HEK293 (cell line): ENCODE data around the gene FBXW11.

Experiments
- CTCF ChIA-PET: fragments of 350-600 bp; formaldehyde crosslinking; extraction: SDS; loops from one replicate; lab custom pipeline; 2021; ENCODE audit warnings: antibody characterized with exemption; lab: Yijun Ruan, JAX
- POLR2A ChIA-PET: fragments of 300-600 bp; formaldehyde crosslinking; extraction: SDS; loops from one replicate; lab custom pipeline; 2020; ENCODE audit warnings: antibody characterized with exemption, inconsistent platforms; lab: Yijun Ruan, JAX
- H3K27ac ChIP-seq: fragments of 200-500 bp; sonication (Bioruptor generic); 2 replicates; pipeline ENCODE4 v1.5.1; 2014; ENCODE audit warnings: low read depth, low read length, control low read depth, inconsistent platforms; ENCODE audit errors: extremely low read depth
- H3K36me3 ChIP-seq, 2 experiments: fragments of 200-500 bp in 1 of 2; sonication (Bioruptor generic) in 1 of 2; 1 replicate in 1 of 2; 2 replicates in 1 of 2; pipeline ENCODE4 v1.5.1; 2014 to 2017; ENCODE audit warnings: inconsistent platforms in 2 of 2, low read length in 2 of 2; ENCODE audit not compliant: control insufficient read depth in 2 of 2, insufficient read depth in 1 of 2
- H3K4me1 ChIP-seq: fragments of 200-500 bp; sonication (Bioruptor generic); 2 replicates; pipeline ENCODE4 v1.5.1; 2014; ENCODE audit warnings: mild to moderate bottlenecking, low read length, inconsistent platforms; ENCODE audit not compliant: control insufficient read depth, insufficient read depth
- H3K4me3 ChIP-seq: 2 replicates; pipeline ENCODE4 v1.5.1; 2011; ENCODE audit warnings: low read depth, mild to moderate bottlenecking, control low read depth, low read length, moderate library complexity
- H3K9me3 ChIP-seq: fragments of 200-500 bp; sonication (Bioruptor generic); 2 replicates; pipeline ENCODE4 v1.5.1; 2014; ENCODE audit warnings: low read depth, low read length, inconsistent platforms; ENCODE audit not compliant: control insufficient read depth, insufficient read depth
- HIC1 ChIP-seq: fragments of 450-650 bp; formaldehyde crosslinking; IDR thresholded peaks from 2 replicates; pipeline ENCODE4 v1.5.1; 2016; ENCODE audit warnings: missing biosample characterization, missing genetic modification characterization
- IKZF3 ChIP-seq: fragments of 450-650 bp; IDR thresholded peaks from 2 replicates; pipeline ENCODE4 v1.5.0; 2018; ENCODE audit warnings: missing biosample characterization, mild to moderate bottlenecking, missing genetic modification characterization, moderate library complexity
- KLF8 ChIP-seq: fragments of 450-650 bp; formaldehyde crosslinking; IDR thresholded peaks from 2 replicates; pipeline ENCODE4 v1.5.1; 2016; ENCODE audit warnings: missing biosample characterization, missing genetic modification characterization
- KLF9 ChIP-seq: fragments of 450-650 bp; formaldehyde crosslinking; IDR thresholded peaks from 2 replicates; pipeline ENCODE4 v1.5.1; 2016; ENCODE audit warnings: missing biosample characterization, missing genetic modification characterization, low read depth
- YY1 ChIP-seq: fragments of 450-650 bp; formaldehyde crosslinking; IDR thresholded peaks from 2 replicates; pipeline ENCODE4 v1.5.1; 2018; ENCODE audit warnings: missing biosample characterization, missing genetic modification characterization
- ZNF132 ChIP-seq: fragments of 450-650 bp; formaldehyde crosslinking; IDR thresholded peaks from 2 replicates; pipeline ENCODE4 v1.5.1; 2017; ENCODE audit warnings: missing biosample characterization, missing genetic modification characterization, borderline replicate concordance
- ZNF221 ChIP-seq: fragments of 450-650 bp; formaldehyde crosslinking; IDR thresholded peaks from 2 replicates; pipeline ENCODE4 v1.5.1; 2017; ENCODE audit warnings: missing biosample characterization, missing genetic modification characterization, borderline replicate concordance
- ZNF266 ChIP-seq: fragments of 450-650 bp; formaldehyde crosslinking; IDR thresholded peaks from 2 replicates; pipeline ENCODE4 v1.5.1; 2016; ENCODE audit warnings: missing biosample characterization, missing genetic modification characterization, low read depth
- ZNF302 ChIP-seq: fragments of 450-650 bp; formaldehyde crosslinking; IDR thresholded peaks from 2 replicates; pipeline ENCODE4 v1.5.1; 2016; ENCODE audit warnings: missing biosample characterization, missing genetic modification characterization, low read depth
- ZNF473 ChIP-seq: fragments of 450-650 bp; formaldehyde crosslinking; IDR thresholded peaks from 2 replicates; pipeline ENCODE4 v1.5.1; 2017; ENCODE audit warnings: missing biosample characterization, missing genetic modification characterization
- ZNF530 ChIP-seq: fragments of 450-650 bp; formaldehyde crosslinking; IDR thresholded peaks from 2 replicates; pipeline ENCODE4 v1.5.1; 2016; ENCODE audit warnings: low read depth, missing biosample characterization, missing genetic modification characterization
- ZNF549 ChIP-seq: fragments of 450-650 bp; IDR thresholded peaks from 2 replicates; pipeline ENCODE4 v1.5.1; 2018; ENCODE audit warnings: missing biosample characterization, missing genetic modification characterization, mild to moderate bottlenecking, inconsistent platforms, moderate library complexity
- ZNF561 ChIP-seq: fragments of 450-650 bp; IDR thresholded peaks from 2 replicates; pipeline ENCODE4 v1.5.1; 2018; ENCODE audit warnings: missing biosample characterization, missing genetic modification characterization, borderline replicate concordance
- ZNF624 ChIP-seq: fragments of 450-650 bp; formaldehyde crosslinking; IDR thresholded peaks from 2 replicates; pipeline ENCODE4 v1.5.1; 2017; ENCODE audit warnings: missing biosample characterization, missing genetic modification characterization
- ZNF626 ChIP-seq: fragments of 450-650 bp; sonication (Bioruptor Pico); formaldehyde crosslinking; IDR thresholded peaks from 2 replicates; pipeline ENCODE4 v1.5.1; 2018; ENCODE audit warnings: missing biosample characterization, missing genetic modification characterization, inconsistent platforms
- ZNF660 ChIP-seq: fragments of 450-650 bp; IDR thresholded peaks from 2 replicates; pipeline ENCODE4 v1.5.1; 2018; ENCODE audit warnings: missing biosample characterization, mild to moderate bottlenecking, missing genetic modification characterization
- ZNF843 ChIP-seq: fragments of 450-650 bp; formaldehyde crosslinking; IDR thresholded peaks from 2 replicates; pipeline ENCODE4 v1.5.1; 2016; ENCODE audit warnings: missing biosample characterization, missing genetic modification characterization
- ZXDB ChIP-seq: fragments of 450-650 bp; formaldehyde crosslinking; IDR thresholded peaks from 2 replicates; pipeline ENCODE4 v1.5.1; 2016; ENCODE audit warnings: missing biosample characterization, missing genetic modification characterization
- TF ChIP-seq, protein P1 (sequence below): fragments of 450-650 bp; formaldehyde crosslinking; IDR thresholded peaks from 2 replicates; pipeline ENCODE4 v1.5.1; 2016; ENCODE audit warnings: missing biosample characterization, missing genetic modification characterization
- TF ChIP-seq, protein P2 (sequence below): fragments of 450-650 bp; formaldehyde crosslinking; IDR thresholded peaks from 2 replicates; pipeline ENCODE4 v1.5.1; 2017; ENCODE audit warnings: missing biosample characterization, mild to moderate bottlenecking, missing genetic modification characterization, moderate library complexity

The FBXW11 gene

DNA sequence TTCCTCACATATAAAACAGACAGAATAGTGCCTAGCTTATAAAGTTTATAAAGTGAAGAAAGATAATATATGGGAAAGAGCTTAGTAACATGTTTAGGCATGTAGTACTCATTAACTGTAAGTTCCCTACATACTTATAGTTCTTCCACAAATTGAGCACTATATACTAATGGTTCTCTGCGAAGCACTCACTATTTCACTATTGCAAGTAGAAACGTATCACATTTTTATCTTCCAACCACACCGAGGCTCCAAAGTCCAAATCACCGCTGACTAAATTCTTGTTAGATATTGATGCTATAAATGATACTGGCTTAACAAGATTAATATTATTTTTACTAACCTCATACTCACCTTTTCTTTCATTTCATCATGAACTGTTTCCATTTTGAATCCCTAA is 61.0 kb downstream of the FBXW11 start:
- Histone ChIP-seq H3K4me1 (peaks cover 2% of the 10 kb centered on the region; the same call in 1 of the 2 replicates), H3K27ac (no peak overlapping the region), H3K9me3 (no peaks in the 10 kb centered on the region), H3K4me3 (no peak overlapping the region), H3K36me3 (no peaks in the 10 kb centered on the region)
- TF ChIP-seq ZNF302 (tag by site-specific recombination) (no peak), IKZF3 (tag by site-specific recombination) (no peak), ZNF549 (tag by site-specific recombination) (no peak), ZNF561 (tag by site-specific recombination) (no peak), KLF9 (tag by site-specific recombination) (no peak), ZNF473 (tag by site-specific recombination) (no peak), ZNF626 (tag by site-specific recombination) (no peak), ZNF660 (tag by site-specific recombination) (no peak), HIC1 (tag by site-specific recombination) (no peak), YY1 (tag by site-specific recombination) (no peak), ZNF132 (no peak), ZXDB (tag by site-specific recombination) (no peak), ZNF530 (tag by site-specific recombination) (no peak), KLF8 (tag by site-specific recombination) (no peak), ZNF843 (tag by site-specific recombination) (no peak), ZNF221 (tag by site-specific recombination) (no peak), ZNF624 (tag by site-specific recombination) (no peak), ZNF266 (tag by site-specific recombination) (no peak)
- TF ChIP-seq, protein P1, sequence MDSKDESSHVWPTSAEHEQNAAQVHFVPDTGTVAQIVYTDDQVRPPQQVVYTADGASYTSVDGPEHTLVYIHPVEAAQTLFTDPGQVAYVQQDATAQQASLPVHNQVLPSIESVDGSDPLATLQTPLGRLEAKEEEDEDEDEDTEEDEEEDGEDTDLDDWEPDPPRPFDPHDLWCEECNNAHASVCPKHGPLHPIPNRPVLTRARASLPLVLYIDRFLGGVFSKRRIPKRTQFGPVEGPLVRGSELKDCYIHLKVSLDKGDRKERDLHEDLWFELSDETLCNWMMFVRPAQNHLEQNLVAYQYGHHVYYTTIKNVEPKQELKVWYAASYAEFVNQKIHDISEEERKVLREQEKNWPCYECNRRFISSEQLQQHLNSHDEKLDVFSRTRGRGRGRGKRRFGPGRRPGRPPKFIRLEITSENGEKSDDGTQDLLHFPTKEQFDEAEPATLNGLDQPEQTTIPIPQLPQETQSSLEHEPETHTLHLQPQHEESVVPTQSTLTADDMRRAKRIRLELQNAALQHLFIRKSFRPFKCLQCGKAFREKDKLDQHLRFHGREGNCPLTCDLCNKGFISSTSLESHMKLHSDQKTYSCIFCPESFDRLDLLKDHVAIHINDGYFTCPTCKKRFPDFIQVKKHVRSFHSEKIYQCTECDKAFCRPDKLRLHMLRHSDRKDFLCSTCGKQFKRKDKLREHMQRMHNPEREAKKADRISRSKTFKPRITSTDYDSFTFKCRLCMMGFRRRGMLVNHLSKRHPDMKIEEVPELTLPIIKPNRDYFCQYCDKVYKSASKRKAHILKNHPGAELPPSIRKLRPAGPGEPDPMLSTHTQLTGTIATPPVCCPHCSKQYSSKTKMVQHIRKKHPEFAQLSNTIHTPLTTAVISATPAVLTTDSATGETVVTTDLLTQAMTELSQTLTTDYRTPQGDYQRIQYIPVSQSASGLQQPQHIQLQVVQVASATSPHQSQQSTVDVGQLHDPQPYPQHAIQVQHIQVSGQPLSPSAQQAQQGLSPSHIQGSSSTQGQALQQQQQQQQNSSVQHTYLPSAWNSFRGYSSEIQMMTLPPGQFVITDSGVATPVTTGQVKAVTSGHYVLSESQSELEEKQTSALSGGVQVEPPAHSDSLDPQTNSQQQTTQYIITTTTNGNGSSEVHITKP (tag by site-specific recombination): no peak
- TF ChIP-seq, protein P2, sequence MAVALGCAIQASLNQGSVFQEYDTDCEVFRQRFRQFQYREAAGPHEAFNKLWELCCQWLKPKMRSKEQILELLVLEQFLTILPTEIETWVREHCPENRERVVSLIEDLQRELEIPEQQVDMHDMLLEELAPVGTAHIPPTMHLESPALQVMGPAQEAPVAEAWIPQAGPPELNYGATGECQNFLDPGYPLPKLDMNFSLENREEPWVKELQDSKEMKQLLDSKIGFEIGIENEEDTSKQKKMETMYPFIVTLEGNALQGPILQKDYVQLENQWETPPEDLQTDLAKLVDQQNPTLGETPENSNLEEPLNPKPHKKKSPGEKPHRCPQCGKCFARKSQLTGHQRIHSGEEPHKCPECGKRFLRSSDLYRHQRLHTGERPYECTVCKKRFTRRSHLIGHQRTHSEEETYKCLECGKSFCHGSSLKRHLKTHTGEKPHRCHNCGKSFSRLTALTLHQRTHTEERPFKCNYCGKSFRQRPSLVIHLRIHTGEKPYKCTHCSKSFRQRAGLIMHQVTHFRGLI (tag by site-specific recombination): no peak
- POLR2A ChIA-PET: interaction anchor here (0.9 kb wide), 1 partner anchor 61 kb away, joined by 4 read pairs; the partner anchor contains the start of gene FBXW11
- CTCF ChIA-PET: interaction anchor here (1.0 kb wide), 1 partner anchor 33 kb away, joined by 3 read pairs; no protein-coding TSS in a partner anchor
